Ovary (tissue), 3 donors: ENCODE measurements around the gene RAB34.

Source experiments
- CTCF ChIP-seq, 3 donors: fragments of 450-650 bp in 2 of 3; fragments of 200-600 bp in 1 of 3; IDR thresholded peaks; one replicate each; pipeline versions ENCODE4 v1.5.1 to v1.8.0; 2016 to 2022; ENCODE audit warnings: antibody characterized with exemption in 3 of 3, mild to moderate bottlenecking in 1 of 3
- EP300 ChIP-seq: sonication (generic); formaldehyde crosslinking; IDR thresholded peaks from one replicate; pipeline ENCODE4 v1.6.1; 2017; ENCODE audit warnings: antibody characterized with exemption
- donor health status: DM: no; HTN: no; CAD: no.

GRCh38 chr17:28726226-28726626 lies 8.6 kb upstream of the RAB34 start, which contains the start of gene TLCD1:
- no peak for TF ChIP-seq CTCF (IDR thresholded peaks at IDR 0.05)
- TF ChIP-seq EP300 = no peak
